ENCODE data around the gene NUP210L.
"Not testable (repeated sequence)": the region's sequence is repeated elsewhere in the genome, so short reads cannot be mapped to it uniquely, and the experiment has no call there.

NUP210L gene

GRCh38 chr1:153984123-153984894 is 170.6 kb downstream of the NUP210L start:
- Histone ChIP-seq H3K4me1 (ENCODE audit: insufficient read depth, insufficient read length) (no peaks in the 10 kb centered on the region), H3K27me3 (ENCODE audit: insufficient read depth, insufficient read length) (no peaks in the 10 kb centered on the region), H3K4me3 (ENCODE audit: insufficient read length, low read depth) (peak overlapping the region; percentile 91), H3K36me3 (ENCODE audit: insufficient read depth, insufficient read length, low read length) (peaks cover 50% of the 10 kb centered on the region), H3K9ac (ENCODE audit: insufficient read length, low read depth) (peak overlapping the region; percentile 86), H3K9me3 (ENCODE audit: insufficient read depth, low read length) (no peaks in the 10 kb centered on the region)
- TF ChIP-seq SUZ12 (IDR thresholded peaks at IDR 0.05; ENCODE audit: extremely low read depth, insufficient read depth, insufficient read length) (no peak), ZNF274 (IDR thresholded peaks at IDR 0.05; ENCODE audit: low read depth, low read length) (no peak), YY1 (IDR thresholded peaks at IDR 0.05; ENCODE audit: insufficient read depth, insufficient read length) (no peak)
- no peak for DNase-seq (ENCODE audit: low read depth, low spot score)

GRCh38 chr1:153981735-153982134 is 173.1 kb downstream of the NUP210L start:
- H3K4me3 ChIP-seq (ENCODE audit: insufficient read length, low read depth); H3K4me1 ChIP-seq (ENCODE audit: insufficient read depth, insufficient read length); DNase-seq (ENCODE audit: low read depth, low spot score); H3K9me3 ChIP-seq (ENCODE audit: insufficient read depth, low read length); H3K9ac ChIP-seq (ENCODE audit: insufficient read length, low read depth); H3K27me3 ChIP-seq (ENCODE audit: insufficient read depth, insufficient read length): not testable (repeated sequence)
- H3K36me3 ChIP-seq (ENCODE audit: insufficient read depth, insufficient read length, low read length), result peaks cover 58% of the 10 kb centered on the region

GRCh38 chr1:153979091-153979490 is 175.8 kb downstream of the NUP210L start:
- H3K9ac ChIP-seq (ENCODE audit: insufficient read length, low read depth); H3K4me3 ChIP-seq (ENCODE audit: insufficient read length, low read depth); H3K27me3 ChIP-seq (ENCODE audit: insufficient read depth, insufficient read length); H3K4me1 ChIP-seq (ENCODE audit: insufficient read depth, insufficient read length); DNase-seq (ENCODE audit: low read depth, low spot score); H3K9me3 ChIP-seq (ENCODE audit: insufficient read depth, low read length): not testable (repeated sequence)
- peaks cover 69% of the 10 kb centered on the region for H3K36me3 ChIP-seq (ENCODE audit: insufficient read depth, insufficient read length, low read length)

DNA sequence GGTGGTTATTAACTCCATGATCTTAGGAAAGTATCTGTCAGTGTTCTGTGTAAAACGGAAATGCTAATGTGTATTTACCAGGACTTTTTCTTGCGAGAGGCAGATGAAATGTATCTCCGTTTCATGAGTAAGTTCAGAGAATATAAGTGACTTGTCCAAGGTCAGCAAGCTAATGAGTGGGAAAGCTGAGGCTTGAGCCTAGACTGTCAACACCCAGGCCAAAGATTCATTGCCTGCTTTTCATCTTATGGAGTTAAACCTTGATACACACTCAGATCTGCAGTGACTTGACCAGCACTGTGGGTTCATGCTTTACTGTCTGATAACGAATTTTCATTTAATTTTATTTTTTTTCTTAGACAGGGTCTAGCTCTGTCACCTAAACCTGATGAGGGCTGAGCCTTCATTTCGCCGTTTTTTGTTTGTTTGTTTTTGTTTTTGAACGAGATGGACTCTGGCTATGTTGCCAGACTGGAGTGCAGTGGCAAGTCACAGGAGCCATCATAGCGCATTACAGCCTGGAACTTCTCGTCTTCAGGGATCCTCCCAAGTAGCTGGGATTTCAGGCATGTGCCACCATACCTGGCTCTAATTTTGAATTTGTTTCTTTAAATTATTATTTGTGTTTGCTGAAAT is 176.5 kb downstream of the NUP210L start:
- H3K27me3 ChIP-seq (ENCODE audit: insufficient read depth, insufficient read length), result no peaks in the 10 kb centered on the region
- no peak for TF ChIP-seq ZNF274 (IDR thresholded peaks at IDR 0.05; ENCODE audit: low read depth, low read length)
- no peak for TF ChIP-seq YY1 (IDR thresholded peaks at IDR 0.05; ENCODE audit: insufficient read depth, insufficient read length)
- no peak for TF ChIP-seq SUZ12 (IDR thresholded peaks at IDR 0.05; ENCODE audit: extremely low read depth, insufficient read depth, insufficient read length)
- H3K36me3 ChIP-seq (ENCODE audit: insufficient read depth, insufficient read length, low read length), result peaks cover 71% of the 10 kb centered on the region
- H3K9ac ChIP-seq (ENCODE audit: insufficient read length, low read depth), result peak overlapping the region; percentile 84
- H3K9me3 ChIP-seq (ENCODE audit: insufficient read depth, low read length), result no peaks in the 10 kb centered on the region
- peak overlapping the region; percentile 81 for H3K4me3 ChIP-seq (ENCODE audit: insufficient read length, low read depth)
- H3K4me1 ChIP-seq (ENCODE audit: insufficient read depth, insufficient read length), result no peaks in the 10 kb centered on the region
- no peak for DNase-seq (ENCODE audit: low read depth, low spot score)

DNA sequence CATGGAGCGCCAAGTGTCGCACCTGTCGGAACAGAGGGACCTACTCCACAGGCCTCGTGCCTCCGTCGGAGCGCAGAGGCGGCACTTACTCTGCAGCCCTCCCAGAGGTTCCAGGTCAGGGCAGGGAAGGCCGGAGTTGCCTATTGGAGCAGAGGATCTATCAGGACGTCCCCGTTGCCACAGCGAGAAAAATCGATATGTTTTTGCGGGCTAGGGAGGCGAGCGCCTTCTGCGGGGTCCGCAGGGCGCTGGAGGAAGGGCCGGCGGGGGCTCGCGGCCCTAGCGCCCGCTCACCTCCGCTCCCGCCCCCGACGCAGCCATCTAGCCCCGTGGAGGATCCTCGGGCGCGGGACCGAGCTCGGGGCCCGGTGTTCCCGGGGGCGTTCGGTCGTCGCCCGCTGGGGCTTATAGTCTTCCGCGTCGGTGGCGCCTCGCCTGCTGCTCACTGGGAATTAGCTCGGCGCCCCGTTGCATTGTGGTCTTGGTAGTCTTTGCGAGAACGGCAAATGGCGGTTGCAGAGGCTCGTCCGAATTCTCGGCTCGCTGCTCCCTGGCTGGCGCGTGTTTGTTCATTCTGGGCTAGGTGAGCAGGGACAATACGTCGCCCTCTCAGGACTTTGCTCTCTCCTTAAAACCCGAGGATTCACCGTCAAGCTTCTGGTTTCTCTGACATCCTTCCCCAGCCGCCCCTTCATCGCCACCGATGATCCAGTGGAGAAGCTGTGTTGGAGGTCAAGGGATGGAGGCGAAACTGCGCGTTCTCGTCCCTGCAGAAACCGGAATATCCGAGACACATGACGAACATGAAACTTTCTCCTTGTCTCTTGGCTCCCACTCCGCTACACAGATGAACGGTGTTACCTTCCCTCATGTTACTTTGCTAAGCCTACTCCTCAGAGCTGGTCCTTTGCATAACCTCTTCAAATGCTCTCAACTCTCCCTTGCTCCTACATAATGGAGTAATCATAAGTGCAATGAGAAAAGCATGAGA is 177.3 kb downstream of the NUP210L start, which contains the start of gene JTB:
Gene JTB (minus strand): TSS at position 425 of the 991 bp plus-strand sequence. CDS start 422 bp downstream, at position 3.
- peak within 1 kb of the TSS; percentile 84 for H3K9ac ChIP-seq (ENCODE audit: insufficient read length, low read depth)

DNA sequence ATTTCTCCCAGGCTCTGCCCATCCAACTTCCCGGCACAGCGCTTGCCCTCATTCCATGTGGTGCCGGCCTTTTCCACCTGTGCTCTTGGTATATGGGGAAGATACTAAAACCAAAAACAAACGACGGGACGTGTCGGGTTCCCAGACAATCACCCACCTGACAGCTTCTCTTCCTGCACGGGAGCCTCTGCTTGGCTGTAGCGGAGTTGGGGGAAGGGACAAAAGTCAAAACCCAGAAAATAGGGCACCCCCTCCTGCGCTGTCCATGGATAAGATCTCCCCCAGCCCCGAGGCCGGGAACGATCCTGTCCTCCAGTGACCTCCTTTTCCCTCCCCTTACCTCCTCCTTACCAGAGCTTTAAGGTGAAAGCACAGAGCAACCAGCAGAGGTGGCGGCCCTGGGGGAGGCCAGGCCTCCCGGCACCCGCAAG is 178.0 kb downstream of the NUP210L start:
- no peak for DNase-seq (ENCODE audit: low read depth, low spot score)
- Histone ChIP-seq H3K27me3 (ENCODE audit: insufficient read depth, insufficient read length) (no peaks in the 10 kb centered on the region), H3K4me3 (ENCODE audit: insufficient read length, low read depth) (peak overlapping the region; percentile 81), H3K9ac (ENCODE audit: insufficient read length, low read depth) (peak overlapping the region; percentile 84), H3K36me3 (ENCODE audit: insufficient read depth, insufficient read length, low read length) (peaks cover 65% of the 10 kb centered on the region), H3K4me1 (ENCODE audit: insufficient read depth, insufficient read length) (no peaks in the 10 kb centered on the region), H3K9me3 (ENCODE audit: insufficient read depth, low read length) (no peaks in the 10 kb centered on the region)
- no peak for TF ChIP-seq YY1 (IDR thresholded peaks at IDR 0.05; ENCODE audit: insufficient read depth, insufficient read length)

More for the DNA sequence above, 177.3 kb downstream of the NUP210L start, which contains the start of gene JTB:
- Histone ChIP-seq H3K4me1 (ENCODE audit: insufficient read depth, insufficient read length) (no peaks in the 10 kb centered on the region), H3K9me3 (ENCODE audit: insufficient read depth, low read length) (no peaks in the 10 kb centered on the region), H3K4me3 (ENCODE audit: insufficient read length, low read depth) (peak within 1 kb of the TSS; percentile 81), H3K27me3 (ENCODE audit: insufficient read depth, insufficient read length) (no peaks in the 10 kb centered on the region), H3K36me3 (ENCODE audit: insufficient read depth, insufficient read length, low read length) (peaks cover 71% of the 10 kb centered on the region)
- no peak for TF ChIP-seq ZNF274 (IDR thresholded peaks at IDR 0.05; ENCODE audit: low read depth, low read length)
- TF ChIP-seq YY1 (IDR thresholded peaks at IDR 0.05; ENCODE audit: insufficient read depth, insufficient read length), result peak; percentile 78
- peak; percentile 89 for DNase-seq (ENCODE audit: low read depth, low spot score)

GRCh38 chr1:153973525-153973924 is 181.3 kb downstream of the NUP210L start:
- Histone ChIP-seq H3K27me3 (ENCODE audit: insufficient read depth, insufficient read length) (no peaks in the 10 kb centered on the region), H3K4me1 (ENCODE audit: insufficient read depth, insufficient read length) (peaks cover under 1% of the 10 kb centered on the region), H3K36me3 (ENCODE audit: insufficient read depth, insufficient read length, low read length) (peaks cover 35% of the 10 kb centered on the region), H3K4me3 (ENCODE audit: insufficient read length, low read depth) (no peak overlapping the region), H3K9ac (ENCODE audit: insufficient read length, low read depth) (no peak overlapping the region), H3K9me3 (ENCODE audit: insufficient read depth, low read length) (no peaks in the 10 kb centered on the region)
- DNase-seq (ENCODE audit: low read depth, low spot score), result no peak
- TF ChIP-seq YY1 (IDR thresholded peaks at IDR 0.05; ENCODE audit: insufficient read depth, insufficient read length) (no peak), SUZ12 (IDR thresholded peaks at IDR 0.05; ENCODE audit: extremely low read depth, insufficient read depth, insufficient read length) (no peak), ZNF274 (IDR thresholded peaks at IDR 0.05; ENCODE audit: low read depth, low read length) (no peak)

Data from NT2/D1 (cell line).